Heart right ventricle (tissue), 16 donors: ENCODE data around the gene RPS24. TPM values are rescaled to one million over a fixed set of nuclear protein-coding genes. Genes with fewer than 3 reads are reported as not detected.
A peak's percentile ranks its signal among the peaks of the same experiment; 100 is the strongest.
"Not testable (repeated sequence)": the region's sequence is repeated elsewhere in the genome, so short reads cannot be mapped to it uniquely, and the experiment has no call there.

Source experiments
- ATAC-seq, 8 donors: fragments of 200-7000 bp; cut with Tn5 transposase; one replicate each; pipeline ENCODE4 v1.9.1; 2020; ENCODE audit warnings: mild to moderate bottlenecking in 8 of 8, moderate library complexity in 8 of 8, moderate number of reproducible peaks in 1 of 8
- DNase-seq, 2 donors: peaks; one replicate each; pipeline ENCODE4 v3.0.0-alpha.2; 2020
- H3K27ac ChIP-seq, 10 donors: fragments of 200-600 bp; sonication (generic) in 2 of 10; one replicate each; pipeline versions ENCODE4 v1.5.0 to v1.8.0; 2020 to 2022; ENCODE audit warnings: mild to moderate bottlenecking in 3 of 10
- H3K27me3 ChIP-seq, 7 donors: fragments of 200-600 bp; one replicate each; pipeline ENCODE4 v1.8.0; 2021 to 2022; ENCODE audit warnings: mild to moderate bottlenecking in 2 of 7
- H3K36me3 ChIP-seq, 9 donors: fragments of 200-600 bp; sonication (generic) in 1 of 9; one replicate each; pipeline versions ENCODE4 v1.5.0 to v1.8.0; 2020 to 2022; ENCODE audit warnings: mild to moderate bottlenecking in 2 of 9
- H3K4me1 ChIP-seq, 9 donors: fragments of 200-600 bp; sonication (generic) in 1 of 9; one replicate each; pipeline versions ENCODE4 v1.5.0 to v1.8.0; 2020 to 2022; ENCODE audit warnings: mild to moderate bottlenecking in 4 of 9
- H3K4me3 ChIP-seq, 10 donors: fragments of 200-600 bp; sonication (generic) in 2 of 10; one replicate each; pipeline versions ENCODE4 v1.5.0 to v1.8.0; 2020 to 2022; ENCODE audit warnings: mild to moderate bottlenecking in 7 of 10, moderate library complexity in 2 of 10
- H3K9me3 ChIP-seq, 11 donors: fragments of 200-600 bp in 10 of 11; sonication (generic) in 2 of 11; one replicate each; pipeline versions ENCODE4 v1.5.0 to v1.8.0; 2013 to 2022; ENCODE audit warnings: mild to moderate bottlenecking in 2 of 11, control low read depth in 1 of 11, moderate library complexity in 1 of 11
- CTCF ChIP-seq, 9 donors: fragments of 200-600 bp; sonication (generic) in 2 of 9; IDR thresholded peaks; one replicate each; pipeline versions ENCODE4 v1.5.0 to v1.8.0; 2021 to 2022; ENCODE audit warnings: antibody characterized with exemption in 9 of 9, mild to moderate bottlenecking in 5 of 9, moderate library complexity in 1 of 9
- WGBS, 2 donors: extraction: QIAGEN DNeasy Blood & Tissue Kit; methylation state at CpG; one replicate each; pipeline ENCODE4 v1.1.7; 2013; ENCODE audit warnings: inconsistent platforms in 1 of 2; 5-methylcytosine and 5-hydroxymethylcytosine counted together
- intact Hi-C, 10 donors: fragments of 100-400 bp; cut with DNase I; formaldehyde crosslinking; loops; one replicate each; pipeline versions ENCODE4 v1.11.1 to v1.14.2; 2022
- polyA plus RNA-seq, 2 donors: library from polyadenylated mRNA; stranded (reverse); fragments of 200-250 nt; gene quantifications; one replicate each; pipeline ENCODE4 v1.2.3, GENCODE V29; 2013
- total RNA-seq, 10 donors: library from RNA; stranded (reverse); fragmentation: NEBNext Ultra II Directional in 3 of 10; extraction: Animal tissue kit (Norgen Biotek cat#: 25700) in 3 of 10; gene quantifications; one replicate each; pipeline versions ENCODE4 v1.2.1 to v1.2.4, GENCODE V29; 2021 to 2023
- donor health status: Arrhythmogenic right ventricular cardiomyopathy.
- donor health status: ischemic (EF 13 %, LVEDD 7.1; RV severe dilation, severe dysfunction).
- donor health status: healthy with polysubstance abuse.
- donor health status: DM: no; HTN: yes; CAD: no.
- donor health status: DM: no; HTN: no; CAD: no.
- donor health status: ischemic (EF 25% LVEDD 6.9; RV normal size, moderate dysfunction).
- donor health status: ischemic (EF 25% LVEDD 5.7; RV mildly dilated, moderate dysfunction).
- donor health status: healthy.
- donor health status: DM: yes; HTN: yes; CAD: no.
- donor health status: Ischemic cardiomyopathy.
- donor health status: ischemic (EF 35%, LVEDD 5.7; RV mildly dilated, moderate dysfunction).
- donor health status: nonischemic (EF 11% LVEDD 7.7; RV severe dilation, severe dysfunction).
- donor health status: DM: yes; HTN: yes; CAD: no.
- donor health status: PGD.
- donor health status: ischemic (EF 29% LVEDD 5.4; RV normal size, mild dysfunction).
- donor health status: nonischemic (EF 23%, LVEDD 6.1; RV moderate dilation, normal function).

RPS24 gene
- total and polyA plus RNA-seq, 12 donors, result 568 to 4,355 (median 813) TPM

- TF ChIP-seq CTCF (IDR thresholded peaks at IDR 0.05), result no peak
- intact Hi-C loops, result no loop called here
- Histone ChIP-seq H3K9me3 (no peaks in the 10 kb centered on the region), H3K4me3 (no peak overlapping the region), H3K4me1 (no peaks in the 10 kb centered on the region), H3K27ac (no peak overlapping the region), H3K36me3 (no peaks in the 10 kb centered on the region), H3K27me3 (no peaks in the 10 kb centered on the region)
- ATAC-seq, result peak in 1 of 8 donors; percentile 44
- WGBS, 2 donors, result 61 to 63% methylated on average over 5 of the region's 5 CpGs
- DNase-seq, result no peak
These were observed 32.3 kb downstream of the RPS24 start for GRCh38 chr10:78066012-78066411.

DNA sequence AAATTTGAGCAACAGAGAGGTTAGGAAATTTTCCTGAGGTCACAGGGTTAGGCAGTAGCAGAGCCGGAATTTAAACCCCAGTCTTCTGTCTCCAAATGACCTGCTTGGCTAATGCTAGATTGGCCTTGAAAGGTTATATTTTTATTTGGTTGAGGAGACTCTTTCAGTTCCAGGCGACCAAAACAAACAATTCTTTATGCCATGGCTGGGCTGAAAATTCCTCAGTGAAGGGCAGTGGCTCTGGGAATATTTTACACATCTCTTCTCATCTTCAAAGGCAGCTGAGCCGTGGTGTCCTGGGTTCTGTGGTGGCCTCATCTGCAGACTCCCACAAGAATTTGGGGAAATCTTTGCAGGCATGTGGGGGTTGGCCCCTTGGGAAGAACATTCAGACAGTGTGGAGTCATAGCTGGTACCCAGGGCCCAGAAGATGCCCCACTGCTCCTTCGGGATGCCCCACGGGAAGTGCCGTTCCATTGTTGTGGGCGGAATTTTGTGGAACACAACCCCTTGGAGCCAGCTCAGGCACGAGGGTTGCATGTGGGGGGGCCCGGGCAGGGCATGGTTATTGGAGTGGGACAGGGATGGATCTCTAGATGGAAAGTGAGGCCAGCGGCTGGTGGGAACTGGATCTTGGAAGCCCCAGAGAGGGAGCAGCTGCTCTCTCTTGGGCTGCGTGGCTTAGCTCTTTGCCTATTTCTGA lies 33.2 kb downstream of the RPS24 start:
- no peak for TF ChIP-seq CTCF (IDR thresholded peaks at IDR 0.05)
- DNase-seq, result no peak
- Histone ChIP-seq H3K4me3 (no peak overlapping the region), H3K9me3 (no peaks in the 10 kb centered on the region), H3K4me1 (peaks cover 0 to 8% (median 0%) of the 10 kb centered on the region in 9 donors), H3K27me3 (no peaks in the 10 kb centered on the region), H3K36me3 (no peaks in the 10 kb centered on the region), H3K27ac (no peak overlapping the region)
- ATAC-seq, result no peak
- WGBS, 2 donors, result 91 to 94% methylated on average over 11 of the region's 11 CpGs
- intact Hi-C loops, result no loop called here

GRCh38 chr10:78069151-78069550 lies 35.5 kb downstream of the RPS24 start:
- no peaks in the 10 kb centered on the region for H3K36me3 ChIP-seq
- H3K4me1 ChIP-seq, result peaks cover 0 to 8% (median 0%) of the 10 kb centered on the region in 9 donors
- intact Hi-C loops, result no loop called here
- 96% methylated on average over 6 of the region's 6 CpGs for WGBS, 2 donors
- H3K27ac ChIP-seq, result no peak overlapping the region
- peak in 1 of 8 donors; percentile 31 for ATAC-seq
- H3K4me3 ChIP-seq, result no peak overlapping the region
- H3K9me3 ChIP-seq, result peaks cover 0 to 1% (median 0%) of the 10 kb centered on the region in 11 donors
- no peak for DNase-seq
- TF ChIP-seq CTCF (IDR thresholded peaks at IDR 0.05), result no peak
- no peaks in the 10 kb centered on the region for H3K27me3 ChIP-seq

GRCh38 chr10:78070064-78070463 lies 36.4 kb downstream of the RPS24 start:
- H3K4me1 ChIP-seq, intact Hi-C loops, H3K27ac ChIP-seq, ATAC-seq, H3K9me3 ChIP-seq, H3K36me3 ChIP-seq, DNase-seq, H3K27me3 ChIP-seq, H3K4me3 ChIP-seq: not testable (repeated sequence)
- 94 to 96% methylated on average over 12 of the region's 12 CpGs for WGBS, 2 donors

- Histone ChIP-seq H3K4me1 (peaks cover 0 to 8% (median 0%) of the 10 kb centered on the region in 9 donors), H3K9me3 (peaks cover 0 to 9% (median 0%) of the 10 kb centered on the region in 11 donors), H3K36me3 (no peaks in the 10 kb centered on the region), H3K4me3 (no peak overlapping the region), H3K27ac (no peak overlapping the region), H3K27me3 (no peaks in the 10 kb centered on the region)
- intact Hi-C loops, result no loop called here
- ATAC-seq (peak in 2 of 8 donors; percentile 16 to 38), DNase-seq (no peak)
- TF ChIP-seq CTCF (IDR thresholded peaks at IDR 0.05), result no peak
- 86 to 92% methylated on average over 5 of the region's 5 CpGs for whole genome bisulfite sequencing, 2 donors
These were observed 37.1 kb downstream of the RPS24 start for GRCh38 chr10:78070726-78071125.
